ENCODE results near the gene ZFP36L1. TPM values are rescaled to one million over a fixed set of nuclear protein-coding genes. Genes with fewer than 3 reads are reported as not detected.

The ZFP36L1 gene
- total RNA-seq, 1 donor from 2014 or later: 180 TPM

DNA sequence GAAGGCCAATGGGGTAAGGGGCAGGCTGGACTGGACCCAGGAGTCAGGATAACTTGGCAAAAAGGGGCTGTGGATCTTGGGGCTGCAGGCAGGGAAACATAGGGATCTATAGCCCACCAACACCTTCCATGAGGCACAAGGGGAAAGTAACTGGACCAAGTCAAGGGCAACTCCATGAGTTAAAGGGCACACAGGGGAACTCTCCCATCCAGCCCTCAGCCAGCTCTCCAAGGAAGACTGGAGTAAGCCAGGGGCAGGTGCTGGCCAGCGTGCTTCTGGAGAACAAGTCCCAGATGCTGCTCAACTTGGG, 31.3 kb upstream of the ZFP36L1 start:
- TF ChIP-seq, protein P1, sequence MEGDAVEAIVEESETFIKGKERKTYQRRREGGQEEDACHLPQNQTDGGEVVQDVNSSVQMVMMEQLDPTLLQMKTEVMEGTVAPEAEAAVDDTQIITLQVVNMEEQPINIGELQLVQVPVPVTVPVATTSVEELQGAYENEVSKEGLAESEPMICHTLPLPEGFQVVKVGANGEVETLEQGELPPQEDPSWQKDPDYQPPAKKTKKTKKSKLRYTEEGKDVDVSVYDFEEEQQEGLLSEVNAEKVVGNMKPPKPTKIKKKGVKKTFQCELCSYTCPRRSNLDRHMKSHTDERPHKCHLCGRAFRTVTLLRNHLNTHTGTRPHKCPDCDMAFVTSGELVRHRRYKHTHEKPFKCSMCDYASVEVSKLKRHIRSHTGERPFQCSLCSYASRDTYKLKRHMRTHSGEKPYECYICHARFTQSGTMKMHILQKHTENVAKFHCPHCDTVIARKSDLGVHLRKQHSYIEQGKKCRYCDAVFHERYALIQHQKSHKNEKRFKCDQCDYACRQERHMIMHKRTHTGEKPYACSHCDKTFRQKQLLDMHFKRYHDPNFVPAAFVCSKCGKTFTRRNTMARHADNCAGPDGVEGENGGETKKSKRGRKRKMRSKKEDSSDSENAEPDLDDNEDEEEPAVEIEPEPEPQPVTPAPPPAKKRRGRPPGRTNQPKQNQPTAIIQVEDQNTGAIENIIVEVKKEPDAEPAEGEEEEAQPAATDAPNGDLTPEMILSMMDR (IDR thresholded peaks at IDR 0.05): no peak
- Mint-ChIP-seq H3K9me3 (ENCODE audit: low read depth) (no peaks in the 10 kb centered on the region), H3K4me3 (ENCODE audit: unreplicated experiment) (no peak overlapping the region), H3K27me3 (ENCODE audit: low read depth) (no peaks in the 10 kb centered on the region), H3K27ac (ENCODE audit: unreplicated experiment) (no peak overlapping the region), H3K4me1 (ENCODE audit: low read depth) (peaks cover 14% of the 10 kb centered on the region), H3K36me3 (ENCODE audit: low read depth) (peaks cover 7% of the 10 kb centered on the region)
- no peak for DNase-seq (ENCODE audit: low spot score)

DNA sequence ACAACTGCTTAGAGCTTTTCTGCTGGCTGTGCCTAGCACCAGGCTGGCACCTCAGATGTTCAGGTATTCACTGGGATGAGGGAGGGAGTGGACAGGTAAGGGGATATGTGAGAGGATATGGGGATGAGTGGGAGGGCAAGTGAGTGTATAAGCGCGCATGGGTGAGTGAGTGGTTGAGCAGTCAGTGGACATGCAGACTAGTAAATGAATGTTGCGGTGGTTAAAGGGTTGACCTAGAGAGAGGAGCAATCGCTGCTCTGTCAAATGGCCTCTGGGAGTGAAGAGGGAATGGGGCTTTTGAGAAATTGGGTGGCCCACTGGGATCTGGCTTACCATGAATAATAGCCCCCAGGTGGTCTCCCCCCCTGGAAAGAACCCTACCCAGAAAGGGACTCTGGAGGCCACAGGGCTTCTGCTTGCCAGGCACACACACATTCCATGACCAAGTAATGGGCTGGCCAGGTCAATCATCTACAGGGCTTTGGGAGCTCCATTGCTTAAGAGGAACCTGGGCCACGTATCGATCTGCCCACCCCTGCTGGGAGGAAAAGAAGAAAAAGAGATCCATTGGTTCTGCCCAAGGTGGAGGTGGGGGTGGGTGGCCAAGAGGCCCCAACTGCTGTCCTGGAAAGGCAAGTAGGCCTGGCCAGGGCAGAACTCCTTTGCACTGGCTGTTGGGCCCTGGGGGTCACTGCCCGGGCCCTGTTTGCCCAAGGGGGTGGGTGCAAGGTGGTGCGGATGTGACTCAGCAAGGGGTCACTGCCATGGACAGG, 30.8 kb upstream of the ZFP36L1 start:
- Mint-ChIP-seq H3K4me3 (ENCODE audit: unreplicated experiment) (no peak overlapping the region), H3K4me1 (ENCODE audit: low read depth) (peaks cover 16% of the 10 kb centered on the region), H3K27ac (ENCODE audit: unreplicated experiment) (no peak overlapping the region), H3K9me3 (ENCODE audit: low read depth) (no peaks in the 10 kb centered on the region), H3K27me3 (ENCODE audit: low read depth) (no peaks in the 10 kb centered on the region), H3K36me3 (ENCODE audit: low read depth) (peaks cover 7% of the 10 kb centered on the region)
- TF ChIP-seq, protein P1 (IDR thresholded peaks at IDR 0.05): no peak
- DNase-seq (ENCODE audit: low spot score): no peak

DNA sequence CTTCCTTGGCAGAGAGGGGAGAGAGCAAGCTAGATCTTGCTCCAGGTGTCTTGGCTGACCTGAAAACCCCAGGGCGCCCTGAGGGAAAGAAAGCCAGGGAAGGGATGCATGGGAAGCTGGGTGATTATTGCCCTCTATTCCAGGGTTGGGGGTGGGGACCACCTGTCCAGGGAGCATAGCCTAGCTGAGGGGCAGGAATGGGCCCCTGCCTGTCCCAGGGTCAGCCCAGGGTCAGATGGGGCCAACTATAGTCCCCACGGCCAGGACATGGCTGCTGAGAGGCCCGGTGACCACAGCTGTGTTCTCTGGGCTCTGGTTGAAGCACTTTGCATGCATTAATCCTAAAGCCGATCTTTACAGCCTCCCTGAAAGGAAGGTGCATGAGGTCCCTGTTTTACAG, 30.1 kb upstream of the ZFP36L1 start:
- TF ChIP-seq, protein P1 (IDR thresholded peaks at IDR 0.05): no peak
- peaks cover 7% of the 10 kb centered on the region for H3K36me3 Mint-ChIP-seq (ENCODE audit: low read depth)
- peaks cover 16% of the 10 kb centered on the region for H3K4me1 Mint-ChIP-seq (ENCODE audit: low read depth)
- no peak overlapping the region for H3K27ac Mint-ChIP-seq (ENCODE audit: unreplicated experiment)
- H3K4me3 Mint-ChIP-seq (ENCODE audit: unreplicated experiment): no peak overlapping the region
- DNase-seq (ENCODE audit: low spot score): no peak
- H3K9me3 Mint-ChIP-seq (ENCODE audit: low read depth): no peaks in the 10 kb centered on the region
- no peaks in the 10 kb centered on the region for H3K27me3 Mint-ChIP-seq (ENCODE audit: low read depth)

DNA sequence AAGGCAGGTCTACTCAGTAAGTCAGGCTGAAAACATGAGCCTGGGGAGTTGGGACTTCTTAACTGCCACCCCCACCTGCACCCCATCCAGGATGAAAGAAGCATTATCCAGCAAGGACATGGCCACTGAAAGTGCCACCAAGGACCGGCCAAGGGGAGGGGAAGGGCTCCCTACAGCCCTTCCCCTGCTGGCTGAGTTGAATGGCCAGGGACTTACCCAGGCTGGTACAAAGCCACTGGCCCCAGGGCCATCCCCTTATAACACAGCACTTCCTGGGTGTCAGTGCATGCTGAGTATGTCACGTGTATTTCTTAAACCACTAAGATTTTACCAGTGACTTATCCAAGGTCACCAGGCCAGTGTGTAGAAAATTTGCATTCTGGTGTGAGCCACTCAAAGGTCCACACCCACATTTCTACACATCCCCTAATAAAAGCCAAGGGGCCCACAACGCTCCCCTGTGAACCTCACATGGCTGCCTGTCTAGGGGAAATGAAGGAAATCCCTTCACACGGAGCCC, 29.3 kb upstream of the ZFP36L1 start:
- H3K36me3 Mint-ChIP-seq (ENCODE audit: low read depth): peaks cover 7% of the 10 kb centered on the region
- H3K9me3 Mint-ChIP-seq (ENCODE audit: low read depth): no peaks in the 10 kb centered on the region
- no peak overlapping the region for H3K4me3 Mint-ChIP-seq (ENCODE audit: unreplicated experiment)
- H3K4me1 Mint-ChIP-seq (ENCODE audit: low read depth): peaks cover 20% of the 10 kb centered on the region
- peak overlapping the region; percentile 32 for H3K27ac Mint-ChIP-seq (ENCODE audit: unreplicated experiment)
- DNase-seq (ENCODE audit: low spot score): no peak
- TF ChIP-seq, protein P1 (IDR thresholded peaks at IDR 0.05): no peak
- no peaks in the 10 kb centered on the region for H3K27me3 Mint-ChIP-seq (ENCODE audit: low read depth)

DNA sequence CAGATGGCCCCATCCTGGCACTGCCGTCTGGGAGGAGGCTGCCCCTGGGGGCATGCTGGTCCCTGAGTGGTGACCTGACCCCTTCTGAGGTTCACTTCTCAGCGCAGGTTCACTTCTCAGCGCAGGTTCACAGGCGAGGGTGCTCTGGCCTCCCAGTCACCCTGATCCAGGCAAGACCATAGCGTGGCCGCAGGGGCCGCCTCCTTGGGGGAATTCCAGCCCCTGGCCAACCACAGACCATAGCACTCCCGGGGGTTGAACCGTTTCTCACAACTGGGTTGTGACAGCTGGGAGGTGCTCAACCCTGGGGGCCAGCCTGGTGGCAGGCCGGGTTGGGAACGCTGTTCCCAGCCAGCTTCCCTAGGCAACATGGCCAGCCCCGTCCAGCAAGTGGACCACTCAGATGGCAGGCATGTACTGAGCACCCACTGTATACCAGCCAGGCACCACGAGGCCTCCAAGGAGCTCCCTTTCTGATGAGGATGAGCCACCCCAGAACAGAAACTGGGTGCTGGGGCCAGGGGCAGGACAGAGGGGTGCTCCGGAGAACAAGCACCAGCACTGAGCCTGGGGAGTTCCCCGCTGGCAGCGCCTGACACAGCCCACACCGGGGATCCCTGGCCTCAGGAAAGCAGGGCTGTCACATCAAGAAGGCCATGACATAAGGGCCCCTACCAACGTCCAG, 28.3 kb upstream of the ZFP36L1 start:
- Mint-ChIP-seq H3K36me3 (ENCODE audit: low read depth) (peaks cover 7% of the 10 kb centered on the region), H3K4me3 (ENCODE audit: unreplicated experiment) (no peak overlapping the region), H3K9me3 (ENCODE audit: low read depth) (no peaks in the 10 kb centered on the region), H3K4me1 (ENCODE audit: low read depth) (peaks cover 25% of the 10 kb centered on the region), H3K27me3 (ENCODE audit: low read depth) (no peaks in the 10 kb centered on the region), H3K27ac (ENCODE audit: unreplicated experiment) (no peak overlapping the region)
- DNase-seq (ENCODE audit: low spot score): no peak
- TF ChIP-seq, protein P1 (IDR thresholded peaks at IDR 0.05): no peak
